Stimulated activated naive CD4-positive, alpha-beta T cell (primary cell): ENCODE results near the gene VPS37B.
"Not testable (repeated sequence)": the region's sequence is repeated elsewhere in the genome, so short reads cannot be mapped to it uniquely, and the experiment has no call there.

ENCODE experiments used
- DNase-seq, 6 experiments: peaks; one replicate each; lab custom pipeline; 2025; lab: John Stamatoyannopoulos, UW

VPS37B gene

DNA sequence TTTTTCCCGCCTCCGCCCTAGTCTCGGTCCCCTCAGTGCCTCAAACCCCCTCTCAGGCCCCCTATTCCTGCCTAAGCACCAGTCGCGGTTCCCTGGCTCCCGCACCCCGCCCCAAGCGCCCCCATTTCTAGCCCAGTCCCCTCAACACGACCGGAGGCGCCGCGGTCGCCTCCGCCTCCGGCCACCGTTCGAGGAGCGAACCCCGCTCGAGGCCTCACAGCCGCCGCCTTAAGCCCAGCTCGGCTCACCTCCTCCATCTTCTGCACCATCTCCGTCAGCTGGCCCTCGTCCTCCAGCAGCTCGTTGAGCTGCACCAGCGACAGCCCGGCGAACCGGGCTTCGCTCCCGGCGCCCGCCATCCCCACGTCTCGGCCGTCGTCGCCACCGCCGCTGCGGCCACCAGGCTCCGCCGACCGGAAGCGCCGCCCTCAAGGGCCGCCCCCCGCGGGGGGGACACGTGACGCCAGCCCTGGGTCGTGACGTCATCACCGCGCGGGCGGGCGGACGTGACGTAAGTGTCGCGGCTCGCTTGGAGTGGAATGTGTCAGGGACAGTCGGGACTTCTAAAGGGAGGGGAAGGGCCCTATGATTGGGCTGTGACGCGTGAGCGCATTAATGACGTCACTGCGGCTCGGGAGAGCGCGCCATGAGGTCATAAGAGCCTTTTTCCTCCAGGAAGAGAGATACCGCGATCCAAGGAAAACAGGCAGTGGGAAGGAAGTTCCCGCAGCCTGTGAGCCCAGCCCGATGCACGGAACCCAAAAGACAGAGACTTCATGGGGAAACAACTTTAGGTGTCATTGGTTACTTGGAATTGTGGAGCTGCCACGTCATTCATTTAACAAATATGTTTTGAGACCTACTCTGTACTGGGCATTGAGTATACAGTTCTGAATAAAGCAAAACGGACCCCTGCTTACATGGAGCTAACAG, at the start of gene VPS37B:
TSS of gene VPS37B (minus strand) at position 421 of the 933 bp plus-strand sequence. CDS start at position 359, 62 bp downstream.
- DNase-seq = peak; percentile 83 to 94 (median 86)

- DNase-seq = no peak
Measured at GRCh38 chr12:122944605-122945592, 49.0 kb upstream of the VPS37B start.

DNA sequence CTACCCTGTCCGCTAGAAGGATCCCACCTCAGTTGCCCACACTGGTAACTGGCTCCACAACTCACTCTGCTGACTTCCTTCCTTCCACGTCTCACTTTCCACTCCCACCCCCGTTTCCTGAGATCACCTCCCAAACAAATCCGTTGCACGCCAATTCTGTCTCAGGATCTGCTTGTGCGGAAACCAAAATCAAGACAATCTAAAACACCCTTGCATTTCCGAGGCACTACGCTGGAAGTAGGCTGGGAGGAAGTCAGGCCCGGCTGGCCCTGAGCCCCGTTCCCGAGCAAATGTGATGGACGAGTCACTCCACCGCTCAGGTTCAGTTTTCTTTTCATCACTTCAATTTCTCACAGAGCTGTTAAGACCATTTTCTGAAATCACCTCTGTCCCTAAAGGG, 47.3 kb upstream of the VPS37B start:
- no peak for DNase-seq

DNA sequence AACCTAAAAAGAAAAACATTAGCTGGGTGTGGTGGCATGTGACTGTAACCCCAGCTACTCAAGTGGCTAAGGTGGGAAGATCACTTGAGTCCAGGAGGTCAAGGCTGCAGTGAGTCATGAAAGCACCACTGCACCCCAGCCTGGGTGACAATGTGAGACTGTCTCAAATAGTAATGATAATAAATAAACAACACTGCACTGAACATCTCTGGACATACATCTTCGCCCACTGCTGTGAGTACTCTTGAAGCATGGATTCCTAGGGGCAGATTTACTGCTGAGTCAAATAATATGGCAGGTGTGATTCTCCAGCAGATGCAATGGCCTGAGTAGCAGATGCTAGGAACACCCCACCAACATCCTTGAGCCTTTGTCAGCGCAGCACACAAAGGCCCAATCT, 46.7 kb upstream of the VPS37B start:
- no peak for DNase-seq

DNA sequence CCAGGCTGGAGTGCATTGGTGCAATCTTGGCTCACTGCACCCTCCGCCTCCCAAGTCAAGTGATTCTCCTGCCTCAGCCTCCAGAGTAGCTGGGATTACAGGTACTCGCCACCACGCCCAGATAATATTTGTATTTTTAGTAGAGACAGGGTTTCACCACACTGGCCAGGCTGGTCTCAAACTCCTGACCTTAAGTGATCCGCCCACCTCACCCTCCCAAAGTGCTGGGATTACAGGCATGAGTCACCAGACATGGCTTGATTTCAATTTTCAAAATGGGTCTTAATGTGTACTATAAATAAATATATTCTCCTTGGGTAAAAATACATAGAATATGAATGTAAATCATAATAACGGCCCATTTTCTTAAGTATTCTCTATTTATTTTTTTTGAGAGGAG, 45.4 kb upstream of the VPS37B start:
- not testable (repeated sequence) for DNase-seq

DNA sequence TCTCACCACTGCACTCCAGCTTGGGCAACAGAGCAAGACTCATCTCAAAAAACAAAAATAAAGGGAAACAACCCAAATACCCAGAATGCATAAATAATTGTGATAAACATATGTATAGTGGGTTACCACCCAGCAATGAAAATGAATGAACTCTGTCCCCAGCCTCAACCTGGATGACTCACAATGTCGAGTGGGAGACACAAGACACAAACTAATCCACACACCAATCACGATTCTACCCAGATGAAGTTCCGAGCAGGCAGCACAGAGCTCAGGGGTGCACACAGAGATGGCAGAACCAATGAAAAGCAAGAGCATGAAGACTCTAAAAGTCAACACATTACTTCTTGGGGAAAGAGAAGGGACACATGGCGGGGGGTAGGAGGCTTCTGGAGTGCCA, 43.2 kb upstream of the VPS37B start:
- DNase-seq = no peak

GRCh38 chr12:122937622-122938091, 41.7 kb upstream of the VPS37B start:
- DNase-seq = no peak

GRCh38 chr12:122935318-122935717, 39.4 kb upstream of the VPS37B start:
- no peak for DNase-seq

GRCh38 chr12:122934722-122935121, 38.8 kb upstream of the VPS37B start:
- no peak for DNase-seq

- DNase-seq = no peak
Measured at GRCh38 chr12:122932207-122932606, 36.3 kb upstream of the VPS37B start.

DNA sequence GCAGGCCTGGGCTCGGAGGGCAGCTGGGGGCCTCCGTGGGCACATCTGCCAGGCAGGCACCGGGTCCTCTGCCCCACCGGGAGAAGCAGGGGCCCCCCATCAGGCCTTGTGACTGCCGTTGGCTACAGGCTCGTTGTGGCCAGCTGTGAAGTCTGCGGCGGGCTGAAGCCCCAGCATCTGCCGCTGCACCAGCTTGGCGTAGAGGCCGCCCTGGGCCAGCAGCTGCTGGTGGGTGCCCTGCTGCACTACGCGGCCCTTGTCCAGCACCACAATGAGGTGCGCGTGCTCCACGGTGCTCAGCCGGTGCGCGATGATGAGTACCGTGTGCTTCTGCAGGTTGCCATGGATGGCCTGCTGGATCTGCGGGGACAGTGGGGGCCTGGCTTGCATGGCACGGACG, 33.9 kb upstream of the VPS37B start:
- no peak for DNase-seq

DNA sequence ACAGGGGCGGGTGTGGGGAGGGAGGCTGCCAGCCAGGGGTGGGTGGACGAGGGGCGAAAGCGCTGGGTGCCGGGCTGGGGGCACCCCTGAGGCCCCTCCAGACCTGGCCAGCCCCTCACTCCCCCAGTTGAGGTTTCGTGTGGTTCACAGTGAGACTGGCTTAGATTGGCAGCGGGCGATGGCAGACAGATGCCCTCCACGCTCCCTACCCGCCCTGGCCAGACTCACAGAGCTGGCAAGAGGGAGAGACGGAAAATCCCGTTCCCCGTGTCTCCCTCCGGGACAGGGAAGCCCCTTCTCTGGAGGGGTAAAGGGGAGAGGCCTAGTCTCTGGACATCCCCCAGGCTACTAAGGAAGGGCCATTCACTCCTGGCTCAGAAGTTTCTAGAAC, 33.2 kb upstream of the VPS37B start:
- DNase-seq = no peak

DNA sequence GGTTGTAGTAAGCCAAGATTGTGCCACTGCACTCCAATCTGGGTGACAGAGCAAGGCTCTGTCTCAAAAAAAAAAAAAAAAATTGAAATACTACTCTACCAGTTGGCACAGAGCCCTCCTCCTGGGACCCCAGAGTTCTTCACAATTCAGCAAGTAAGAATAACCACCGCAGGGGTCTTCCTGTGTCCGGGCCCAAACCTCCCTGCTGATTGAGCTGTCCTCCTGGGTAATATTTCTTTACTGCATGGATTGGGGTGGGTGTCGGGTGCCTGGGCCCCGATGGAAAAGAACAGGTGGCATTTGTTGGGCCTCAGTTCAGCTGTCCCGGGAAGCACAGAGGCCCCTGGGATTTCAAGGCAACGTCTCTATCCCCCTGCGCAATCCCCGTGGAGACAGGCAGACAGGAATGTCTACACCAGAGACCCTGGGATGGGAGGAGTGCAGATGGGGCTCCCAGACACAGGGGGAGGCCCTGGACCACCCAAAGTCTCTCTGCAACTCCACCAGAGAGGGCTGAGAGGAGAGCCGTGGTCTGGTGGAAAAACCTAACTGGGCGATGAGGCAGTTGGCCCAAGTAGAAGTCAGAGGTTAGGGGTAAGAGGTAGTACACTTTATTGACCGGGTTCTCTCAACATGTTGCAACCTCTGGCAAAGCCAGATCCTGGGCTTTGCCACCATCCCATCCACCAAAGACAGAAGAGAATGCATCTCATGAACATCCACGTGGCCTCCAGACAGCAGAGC, 32.7 kb upstream of the VPS37B start:
- no peak for DNase-seq

GRCh38 chr12:122927756-122928403, 32.0 kb upstream of the VPS37B start:
- DNase-seq = no peak

DNA sequence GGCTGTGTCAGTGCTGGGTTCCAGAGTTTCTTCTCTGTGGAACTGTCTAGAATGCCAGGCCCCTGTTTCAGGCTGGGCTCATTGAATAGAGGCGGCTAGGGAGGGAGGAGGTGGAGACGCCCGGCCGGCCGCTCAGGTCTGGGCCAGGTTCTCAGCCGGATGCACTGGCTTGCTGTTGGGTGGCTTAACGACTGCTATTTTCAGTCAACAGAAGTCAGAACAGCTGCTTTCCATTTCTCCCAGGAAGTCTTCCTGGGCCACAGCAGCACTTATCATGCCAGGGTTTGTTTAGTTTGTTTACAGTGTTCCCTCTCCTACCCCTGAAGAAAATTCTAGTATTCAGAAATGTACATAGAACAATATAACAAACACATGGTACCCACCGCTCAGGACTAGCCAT, 26.0 kb upstream of the VPS37B start:
- DNase-seq = no peak

DNA sequence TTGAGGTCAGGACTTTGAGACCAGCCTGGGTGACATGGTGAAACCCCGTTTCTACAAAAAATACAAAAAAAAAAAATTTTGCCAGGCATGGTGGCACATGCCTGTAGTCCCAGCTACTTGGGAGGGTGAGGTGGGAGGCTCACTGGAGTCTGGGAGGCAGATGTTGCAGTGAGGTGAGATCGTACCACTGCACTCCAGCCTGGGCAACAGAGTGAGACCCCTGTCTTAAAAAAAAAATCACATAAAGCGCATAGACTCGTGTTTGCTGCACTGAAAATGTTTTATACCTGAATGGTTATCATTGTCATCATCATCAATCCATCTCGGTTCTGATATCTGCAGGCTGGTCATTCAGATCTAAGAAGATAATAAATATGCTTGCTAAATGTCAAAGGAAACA, 24.8 kb upstream of the VPS37B start:
- DNase-seq = no peak

GRCh38 chr12:122918827-122919226, 22.9 kb upstream of the VPS37B start:
- no peak for DNase-seq

GRCh38 chr12:122917507-122918121, 21.7 kb upstream of the VPS37B start:
- DNase-seq = no peak

GRCh38 chr12:122909442-122910288, 13.7 kb upstream of the VPS37B start:
- no peak for DNase-seq

DNA sequence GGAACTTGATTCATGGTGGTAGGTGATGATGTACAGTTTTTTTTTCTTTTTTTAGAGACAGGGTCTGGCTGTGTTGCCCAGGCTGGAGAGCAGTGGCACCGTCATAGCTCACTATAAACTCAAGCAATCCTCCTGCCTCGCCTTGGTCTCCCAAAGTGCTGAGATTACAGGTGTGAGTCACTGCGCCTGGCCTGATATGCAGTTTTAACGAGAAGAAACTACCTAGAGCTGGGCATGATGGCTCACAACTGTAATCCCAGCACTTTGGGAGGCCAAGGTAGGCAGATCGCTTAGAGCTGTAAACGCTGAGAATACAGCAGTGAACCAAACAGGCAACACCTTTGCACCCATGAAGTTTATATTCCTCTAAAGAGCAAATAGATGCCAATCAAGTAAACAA, 13.0 kb upstream of the VPS37B start:
- DNase-seq = no peak
